ENCODE data around the gene FRMD1. TPM values are rescaled to one million over a fixed set of nuclear protein-coding genes. Genes with fewer than 3 reads are reported as not detected.

FRMD1 gene
- total and polyA plus RNA-seq, 2 of the 8 experiments (the other 6 are each of a cell fraction or from before 2014, with no cell fraction given) = 0.36 TPM; not detected in 1

- TF ChIP-seq RNF2 (IDR thresholded peaks at IDR 0.05; ENCODE audit: borderline replicate concordance, low read depth, low read length, missing control alignments, poor library complexity, severe bottlenecking) = no peak
Observed at GRCh38 chr6:168127384-168127868, 48.4 kb upstream of the FRMD1 start (continued).
